Measurements from ENCODE around the gene USP6NL.

Gene USP6NL

DNA sequence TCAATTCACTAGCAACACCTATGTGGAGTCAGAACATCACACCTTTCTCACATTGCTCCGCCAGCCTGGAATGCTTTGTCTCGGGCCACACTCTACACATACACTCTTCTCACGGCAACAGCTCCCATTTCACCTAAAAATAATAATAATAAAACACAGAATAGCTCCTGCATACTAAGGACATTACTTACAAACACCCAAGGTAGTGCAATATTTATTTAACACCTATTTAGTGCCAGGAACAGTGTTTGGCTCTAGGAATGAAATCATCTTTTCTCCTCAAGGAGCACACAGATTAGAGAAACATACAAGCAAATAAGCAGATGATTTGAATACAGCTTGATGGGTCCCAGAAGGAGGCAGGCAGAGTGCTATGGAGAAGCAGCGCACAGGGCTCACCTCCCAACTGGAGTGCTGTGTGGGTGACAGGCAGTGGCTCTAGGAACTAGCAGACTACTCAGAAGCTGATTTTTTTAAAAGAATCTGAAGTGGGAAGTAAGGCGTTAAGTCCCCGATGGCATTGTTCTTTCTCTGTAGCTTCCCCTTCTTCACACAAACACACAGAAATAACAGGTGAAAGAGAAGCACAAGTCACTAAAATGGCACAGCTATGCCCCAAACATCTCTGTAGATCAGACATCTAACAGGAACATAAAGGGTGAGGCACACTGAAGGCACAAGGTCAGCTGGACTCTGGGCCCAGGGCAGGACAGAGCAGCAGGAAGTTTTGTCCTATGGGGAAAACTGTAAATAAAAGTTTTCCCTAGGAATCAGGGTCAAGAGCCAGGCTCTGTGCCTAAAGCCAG is 16.7 kb downstream of the USP6NL start:
- in situ Hi-C loops (cut with MboI; ENCODE audit: low sequenced_read_pairs), result no loop called here

DNA sequence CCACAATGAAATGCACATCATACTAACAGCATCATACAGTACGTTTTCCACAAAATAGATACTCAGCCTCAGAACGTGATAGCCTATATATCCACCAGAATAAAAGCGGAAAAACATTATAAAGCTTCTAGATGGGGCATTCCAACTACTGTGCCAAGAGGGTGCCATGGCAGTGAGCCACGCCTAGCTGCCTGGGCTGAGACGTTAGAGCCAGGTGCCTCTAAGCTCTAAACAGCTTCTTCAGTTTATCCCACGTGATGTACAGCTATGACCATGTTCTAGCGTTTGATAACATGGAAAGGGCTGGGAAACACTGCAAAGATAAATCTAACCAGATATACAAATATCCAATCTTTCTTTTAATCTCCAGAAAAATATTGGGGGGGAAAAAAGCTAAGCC is 17.8 kb downstream of the USP6NL start:
- in situ Hi-C loops (cut with MboI; ENCODE audit: low sequenced_read_pairs), result no loop called here

DNA sequence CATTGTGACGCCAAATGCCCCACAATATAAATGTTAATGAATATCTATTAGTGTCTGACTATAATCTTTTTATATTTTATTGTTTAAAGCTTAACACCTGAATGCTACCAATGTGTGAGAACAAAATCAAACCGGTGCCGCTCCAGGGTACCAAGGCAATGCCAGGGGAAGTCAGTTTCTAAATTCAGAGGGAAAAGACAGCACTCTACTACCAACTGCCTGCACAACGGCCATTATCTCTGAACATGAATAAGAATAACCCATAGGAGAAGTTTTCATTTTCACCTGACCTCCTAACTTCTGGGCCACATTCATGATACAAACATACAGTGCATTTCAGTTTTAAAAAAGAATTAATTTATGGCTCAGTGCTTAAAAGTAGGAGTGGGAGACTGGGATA is 21.7 kb downstream of the USP6NL start:
- in situ Hi-C loops (cut with MboI; ENCODE audit: low sequenced_read_pairs), result no loop called here

DNA sequence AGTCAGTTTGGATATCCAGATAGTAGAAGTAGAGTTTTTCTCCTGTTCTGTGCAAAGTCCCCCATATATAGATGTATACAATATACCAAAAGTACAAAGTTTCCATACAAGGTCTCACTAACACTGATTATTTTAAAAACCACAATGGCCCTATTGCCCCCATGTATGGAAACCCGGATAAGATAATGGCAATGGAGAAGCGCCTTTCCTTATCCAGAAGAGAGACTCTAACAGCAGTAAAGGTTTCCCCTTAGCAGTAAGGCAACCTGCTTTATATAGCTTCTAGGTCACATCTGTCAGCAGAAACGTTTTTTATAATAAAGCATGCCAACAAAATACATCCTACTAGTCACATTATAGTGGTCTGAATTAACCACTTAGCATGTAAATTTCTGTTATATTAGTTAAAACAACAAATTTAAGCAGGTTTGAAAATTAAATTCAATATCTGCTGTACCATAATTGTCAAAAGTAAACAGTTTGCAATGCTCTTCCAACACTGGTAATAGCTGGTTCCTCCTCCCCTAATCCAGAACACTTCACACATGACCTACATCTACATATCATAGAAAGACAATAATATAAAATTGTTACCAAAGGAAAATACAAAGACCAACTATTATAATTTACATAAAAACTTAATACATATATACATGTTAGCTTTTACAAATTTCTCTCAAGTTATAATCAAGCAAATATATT is 22.4 kb downstream of the USP6NL start:
- in situ Hi-C loops (cut with MboI; ENCODE audit: low sequenced_read_pairs), result no loop called here

DNA sequence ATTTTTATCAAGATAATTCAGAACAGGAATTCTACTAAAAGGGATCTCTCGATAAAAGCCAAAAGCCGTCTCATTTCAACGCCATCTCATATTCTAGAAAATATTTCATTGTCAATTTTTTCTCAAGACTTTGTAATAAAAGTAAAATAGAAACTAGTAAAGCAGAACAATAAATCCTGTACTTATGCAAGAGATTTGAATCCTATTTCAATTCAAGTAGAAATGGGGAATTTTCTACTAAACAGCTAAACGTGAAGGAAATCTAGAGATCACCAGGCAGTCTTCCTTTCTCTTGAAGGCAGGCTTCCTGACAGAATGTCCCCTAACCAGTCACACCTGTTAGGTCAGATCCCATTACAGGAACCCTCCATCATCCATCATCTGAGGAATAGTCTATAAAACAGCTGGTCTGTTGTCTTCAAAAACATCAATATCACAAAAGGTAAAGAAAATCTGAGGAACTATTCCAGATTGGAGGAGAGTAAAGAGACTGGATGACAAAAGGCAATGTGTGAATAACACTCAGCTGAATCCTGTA is 23.7 kb downstream of the USP6NL start:
- in situ Hi-C loops (cut with MboI; ENCODE audit: low sequenced_read_pairs), result no loop called here

DNA sequence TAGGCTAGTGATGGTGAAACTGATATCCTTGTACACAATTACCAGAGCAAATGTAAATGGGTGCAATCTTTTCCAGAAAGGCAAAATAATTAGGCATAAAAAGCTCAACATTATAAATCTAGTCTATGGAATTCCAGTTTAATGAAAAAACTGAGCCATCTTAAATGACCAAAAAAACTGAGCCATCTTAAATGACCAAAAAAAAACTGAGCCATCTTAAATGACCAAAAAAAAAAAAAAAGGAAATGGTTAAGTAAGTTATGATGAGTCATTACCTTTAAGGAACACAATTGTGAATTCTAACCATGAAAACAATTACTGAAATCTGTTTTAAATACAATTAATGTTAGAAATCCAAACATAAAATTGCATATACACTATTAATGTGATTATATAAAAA is 25.3 kb downstream of the USP6NL start:
- in situ Hi-C loops (cut with MboI; ENCODE audit: low sequenced_read_pairs), result no loop called here

DNA sequence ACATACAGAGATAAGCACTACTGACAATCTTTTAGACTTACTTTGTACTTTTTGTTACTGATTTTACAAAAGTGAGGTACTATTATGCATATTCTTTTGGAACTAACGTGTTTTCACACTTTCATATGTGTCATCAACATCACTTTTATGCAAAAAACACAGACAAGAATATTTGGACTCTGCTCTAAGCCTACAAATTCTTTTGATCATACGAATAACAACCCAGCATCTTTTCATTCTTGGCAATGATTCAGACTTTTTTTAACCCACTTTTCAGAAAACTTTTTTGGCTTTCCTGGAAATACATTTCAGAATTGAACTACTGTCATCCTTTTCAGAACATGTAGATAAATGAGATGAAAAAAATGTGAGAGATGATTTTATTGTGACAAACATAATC is 30.2 kb downstream of the USP6NL start:
- in situ Hi-C loops (cut with MboI; ENCODE audit: low sequenced_read_pairs), result no loop called here

DNA sequence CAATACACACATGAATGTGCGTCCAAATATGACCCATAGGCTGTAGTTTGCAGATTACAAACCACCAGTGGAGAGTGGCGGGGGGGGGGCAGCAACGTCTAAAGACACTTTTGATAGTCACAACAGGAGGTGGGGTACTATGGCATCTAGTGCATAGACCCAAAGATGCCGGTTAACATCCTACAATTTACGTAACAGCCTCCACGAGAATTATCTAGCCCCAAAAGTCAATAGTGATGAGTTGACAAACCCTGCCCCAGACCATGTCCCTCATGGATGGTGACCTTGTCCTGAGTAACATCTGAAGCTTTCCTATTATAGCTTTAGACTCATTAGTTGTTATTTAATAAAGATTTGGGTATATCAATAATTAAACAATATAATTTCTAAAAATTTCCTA is 31.6 kb downstream of the USP6NL start:
- in situ Hi-C loops (cut with MboI; ENCODE audit: low sequenced_read_pairs), result no loop called here

DNA sequence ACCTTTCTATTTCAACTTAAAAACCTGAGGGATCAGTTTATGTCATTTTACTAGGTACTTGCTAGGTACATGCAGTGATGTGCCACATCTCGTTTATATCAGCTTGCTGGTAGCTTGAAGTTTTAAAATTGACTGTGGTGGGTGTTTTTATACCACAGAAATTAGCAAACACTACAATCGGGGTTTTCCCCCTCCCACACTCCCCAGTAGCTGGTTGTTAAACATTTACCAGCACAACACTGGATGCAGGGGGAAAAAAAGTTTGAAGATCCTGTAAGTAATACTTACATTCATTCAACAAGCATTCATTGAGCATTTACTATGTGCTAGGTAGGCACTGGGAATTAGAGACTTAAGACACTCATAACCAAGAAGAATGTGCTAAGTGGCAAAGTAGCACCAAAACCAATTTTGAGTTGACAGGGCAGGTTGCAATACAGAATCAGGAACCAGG is 32.6 kb downstream of the USP6NL start:
- in situ Hi-C loops (cut with MboI; ENCODE audit: low sequenced_read_pairs), result no loop called here

DNA sequence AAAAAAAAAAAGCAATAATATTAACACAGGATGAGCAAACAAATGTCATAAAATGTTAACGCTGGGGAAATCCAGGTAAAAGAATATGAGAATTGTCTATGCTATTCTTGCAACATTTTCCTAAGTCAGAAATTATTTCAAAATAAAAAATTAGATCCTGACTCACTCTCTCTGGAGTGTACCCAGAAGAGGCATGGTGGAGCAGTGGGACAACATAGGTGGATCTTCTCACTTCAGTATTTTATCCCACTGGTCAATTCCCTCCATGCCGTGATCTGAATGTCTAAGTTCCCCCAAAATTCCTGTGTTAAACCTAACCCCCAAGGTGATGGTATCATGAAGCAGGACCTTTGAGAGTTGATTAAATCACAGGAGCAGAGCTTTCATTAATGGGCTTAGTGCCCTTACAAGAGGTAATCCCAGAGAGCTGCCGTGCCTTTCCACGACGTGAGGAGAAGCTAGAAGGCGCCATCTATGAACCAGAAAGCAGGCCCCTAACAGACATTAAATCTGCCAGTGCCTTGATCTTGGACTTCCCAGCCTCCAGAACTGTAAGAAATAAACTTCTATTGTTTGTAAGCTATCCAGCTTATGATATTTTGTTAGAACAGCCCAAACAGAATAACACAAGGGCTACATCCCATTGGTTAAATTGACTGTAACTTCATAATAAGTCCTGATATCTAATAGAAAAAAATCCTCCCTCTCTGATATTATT is 35.2 kb downstream of the USP6NL start:
- in situ Hi-C loops (cut with MboI; ENCODE audit: low sequenced_read_pairs), result no loop called here

DNA sequence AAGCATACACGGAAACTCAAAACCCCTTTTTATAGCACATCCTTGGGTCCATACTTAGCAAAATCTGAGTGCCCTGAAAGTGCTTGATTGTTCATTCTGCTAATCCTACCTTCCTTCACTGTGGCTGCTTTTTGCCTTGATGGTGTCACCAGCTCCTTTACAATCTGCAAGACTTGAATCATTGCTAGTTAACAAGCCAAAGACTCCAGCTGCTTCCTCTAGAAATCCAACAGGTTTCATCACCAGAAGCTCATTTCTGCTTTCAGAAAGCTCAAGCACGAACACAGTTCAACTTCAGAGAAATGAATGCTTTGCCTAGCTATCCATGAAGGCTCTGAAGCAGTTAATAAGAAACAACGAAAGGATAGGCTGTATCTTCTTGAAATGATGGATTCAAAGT is 38.0 kb downstream of the USP6NL start:
- in situ Hi-C loops (cut with MboI; ENCODE audit: low sequenced_read_pairs), result no loop called here

DNA sequence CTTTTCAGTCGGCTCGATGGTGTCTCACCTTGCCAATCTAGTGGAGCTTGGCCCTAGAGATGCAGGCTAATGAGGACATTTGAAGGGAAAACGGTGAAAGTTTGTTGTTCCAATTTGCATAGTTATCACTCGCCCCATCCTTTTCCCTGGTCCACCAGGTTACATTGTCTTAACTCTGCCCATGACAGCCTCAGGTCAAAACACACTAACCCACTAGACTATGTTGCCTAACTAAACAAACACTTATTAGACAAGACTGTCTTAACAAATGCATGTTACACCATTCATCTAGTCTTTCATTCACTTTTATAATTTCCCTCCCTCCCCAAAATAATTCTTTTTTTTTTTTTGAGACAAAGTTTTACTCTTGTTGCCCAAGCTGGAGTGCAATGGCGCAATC is 40.7 kb downstream of the USP6NL start:
- in situ Hi-C loops (cut with MboI; ENCODE audit: low sequenced_read_pairs), result no loop called here

DNA sequence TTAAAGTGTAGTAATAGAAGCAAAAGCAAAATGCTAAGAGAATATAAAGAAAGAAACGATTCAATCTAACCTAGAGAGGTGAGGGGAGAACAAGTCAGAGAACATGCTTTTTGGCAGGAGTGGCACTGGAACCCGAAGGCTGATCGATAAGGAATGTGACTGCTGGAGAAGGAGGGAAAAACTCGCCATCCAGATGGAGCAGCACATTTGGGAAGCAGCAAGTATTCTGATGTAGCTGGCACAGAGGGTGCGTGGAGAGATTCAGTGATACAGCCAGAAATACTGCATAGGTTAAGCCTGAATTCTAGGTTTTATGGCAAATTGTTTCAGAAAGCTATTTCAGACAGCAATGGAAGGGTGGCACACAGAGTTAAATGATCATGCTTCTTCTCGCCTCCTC is 42.0 kb downstream of the USP6NL start:
- in situ Hi-C loops (cut with MboI; ENCODE audit: low sequenced_read_pairs), result no loop called here

DNA sequence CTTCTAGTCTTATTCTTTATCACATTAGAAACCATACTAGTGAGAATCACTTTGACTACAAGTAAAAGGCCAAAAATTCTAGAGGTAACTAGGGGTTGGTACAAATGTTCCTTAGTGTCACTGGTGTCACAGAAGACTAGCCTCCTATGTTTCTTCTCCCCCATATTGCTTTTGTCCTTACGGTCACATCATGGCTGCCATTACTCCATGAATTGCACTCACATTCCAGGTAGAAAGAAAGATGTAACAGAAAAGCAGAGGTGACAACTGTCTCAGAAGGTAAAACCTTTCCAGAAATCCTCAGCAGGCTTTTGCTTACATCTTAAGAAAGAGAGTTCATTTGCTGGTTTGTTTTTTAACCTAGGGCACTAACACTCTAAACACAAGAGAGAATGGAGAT is 42.9 kb downstream of the USP6NL start:
- in situ Hi-C loops (cut with MboI; ENCODE audit: low sequenced_read_pairs), result no loop called here

DNA sequence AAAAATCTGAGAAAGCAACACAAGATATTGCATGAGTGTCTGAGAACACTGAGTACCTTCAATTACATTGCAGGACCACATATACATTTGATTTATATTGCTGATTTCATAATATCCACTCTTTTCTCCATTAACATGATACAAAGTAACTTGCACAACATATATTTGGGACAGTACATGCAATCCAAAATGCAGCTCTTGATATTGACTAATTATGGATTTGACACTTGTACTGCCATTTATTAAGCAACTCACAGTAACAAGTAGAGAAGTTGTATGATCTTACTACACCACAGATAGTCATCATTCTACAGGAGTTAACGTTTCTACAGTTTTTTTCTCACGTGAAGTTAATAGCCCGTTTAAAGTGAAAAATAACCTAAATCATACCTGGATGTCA is 46.7 kb downstream of the USP6NL start:
- in situ Hi-C loops (cut with MboI; ENCODE audit: low sequenced_read_pairs), result no loop called here

DNA sequence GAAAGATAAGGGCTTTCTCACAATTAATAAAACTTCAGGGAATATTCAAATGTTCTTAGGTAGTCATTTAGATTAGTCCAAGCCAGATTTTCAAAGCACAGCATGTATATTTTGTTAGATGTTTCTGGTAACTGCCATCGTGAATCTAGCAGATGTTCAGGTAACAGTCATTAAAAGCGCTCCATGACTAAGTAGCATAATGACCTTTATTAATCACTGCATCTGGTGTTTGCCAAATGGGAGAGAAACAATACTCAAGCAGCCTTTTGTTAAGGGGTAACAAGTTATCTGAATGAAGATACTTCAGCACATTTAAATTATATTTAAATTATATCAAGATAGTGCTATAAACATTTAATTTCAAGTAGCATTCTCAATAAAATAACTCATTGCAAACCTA is 47.5 kb downstream of the USP6NL start:
- in situ Hi-C loops (cut with MboI; ENCODE audit: low sequenced_read_pairs), result no loop called here

DNA sequence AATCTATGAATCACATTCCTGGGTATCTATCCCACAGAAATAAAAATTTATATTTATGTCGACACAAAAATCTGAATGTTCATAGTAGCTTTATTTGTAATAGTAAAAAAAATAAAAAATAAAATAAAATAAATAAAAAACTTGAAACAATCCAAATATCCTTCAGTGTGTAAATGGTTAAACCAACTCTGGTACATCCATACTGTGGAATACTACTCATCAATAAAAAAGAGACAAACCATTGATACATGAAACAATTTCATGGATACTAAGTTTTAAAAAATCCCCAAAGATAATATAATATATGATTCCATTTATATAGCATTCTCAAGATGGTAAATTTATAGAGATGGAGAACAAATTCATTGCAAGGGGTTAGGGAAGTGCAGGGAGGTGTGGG is 48.6 kb downstream of the USP6NL start:
- in situ Hi-C loops (cut with MboI; ENCODE audit: low sequenced_read_pairs), result no loop called here

DNA sequence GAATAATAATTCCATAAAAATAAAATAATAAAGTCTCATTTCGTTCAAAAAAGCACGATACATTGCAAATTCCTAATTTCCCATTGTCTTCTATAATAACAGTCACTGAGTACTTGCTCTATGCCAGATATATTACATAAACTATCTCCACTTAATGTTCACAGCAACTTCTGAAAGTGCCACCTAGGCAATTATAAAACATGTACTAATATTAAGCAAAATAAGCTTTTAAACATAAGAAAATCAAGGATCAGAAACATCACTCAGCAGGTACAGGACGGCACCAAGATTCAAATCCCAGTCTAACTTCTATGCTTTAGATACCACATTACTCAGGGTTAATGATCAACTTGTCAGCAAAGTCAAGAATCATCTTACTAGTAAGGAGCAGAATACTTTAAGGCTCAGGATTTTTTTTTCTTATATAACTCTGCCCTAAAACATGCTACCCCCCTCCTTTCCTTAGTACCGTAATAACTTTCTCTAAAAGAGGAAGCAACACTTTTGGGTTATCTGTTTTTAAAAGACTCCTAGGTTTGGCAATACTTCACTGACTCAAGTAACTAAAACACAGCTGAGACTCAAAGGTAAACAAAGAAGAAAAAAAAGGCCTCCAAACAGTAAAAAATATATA is 51.3 kb downstream of the USP6NL start:
- in situ Hi-C loops (cut with MboI; ENCODE audit: low sequenced_read_pairs), result no loop called here

DNA sequence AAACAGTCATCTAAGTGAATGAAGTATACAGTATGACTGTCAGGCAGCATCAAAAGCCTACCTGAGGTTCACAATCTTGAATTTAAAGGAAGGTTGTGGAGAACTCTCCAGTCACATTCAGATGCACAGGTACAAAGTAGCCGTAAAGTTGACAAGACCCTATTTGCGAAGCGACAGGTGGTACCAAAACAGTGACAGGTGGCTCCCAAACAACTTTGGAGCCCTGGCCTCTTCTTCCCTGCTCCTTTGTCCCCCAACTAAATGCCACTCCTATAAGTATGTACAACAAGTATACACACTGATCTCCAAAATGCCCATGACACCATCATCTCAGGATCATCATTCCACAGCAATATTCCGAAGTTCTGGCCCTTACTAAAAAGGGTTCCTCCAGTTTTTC is 53.5 kb downstream of the USP6NL start:
- in situ Hi-C loops (cut with MboI; ENCODE audit: low sequenced_read_pairs), result no loop called here

DNA sequence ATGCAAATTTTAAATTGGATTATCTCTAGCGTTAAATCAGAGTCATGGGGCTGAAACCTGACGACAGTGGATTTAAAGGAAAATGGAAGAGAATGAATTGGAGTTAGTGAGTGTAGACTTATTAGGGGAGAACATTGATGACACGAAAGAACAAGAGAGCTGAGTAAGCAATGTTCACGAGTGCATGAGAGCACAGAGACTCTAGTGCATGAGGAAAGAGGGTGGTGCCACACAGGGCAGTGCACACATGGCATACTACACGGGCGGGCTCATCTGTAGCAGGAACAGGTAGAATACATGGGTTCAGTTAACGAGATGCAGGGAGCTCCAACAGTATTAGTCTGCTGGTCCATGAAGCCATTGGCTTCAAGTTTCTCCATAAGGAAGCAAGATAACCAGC is 53.9 kb downstream of the USP6NL start:
- in situ Hi-C loops (cut with MboI; ENCODE audit: low sequenced_read_pairs), result no loop called here

DNA sequence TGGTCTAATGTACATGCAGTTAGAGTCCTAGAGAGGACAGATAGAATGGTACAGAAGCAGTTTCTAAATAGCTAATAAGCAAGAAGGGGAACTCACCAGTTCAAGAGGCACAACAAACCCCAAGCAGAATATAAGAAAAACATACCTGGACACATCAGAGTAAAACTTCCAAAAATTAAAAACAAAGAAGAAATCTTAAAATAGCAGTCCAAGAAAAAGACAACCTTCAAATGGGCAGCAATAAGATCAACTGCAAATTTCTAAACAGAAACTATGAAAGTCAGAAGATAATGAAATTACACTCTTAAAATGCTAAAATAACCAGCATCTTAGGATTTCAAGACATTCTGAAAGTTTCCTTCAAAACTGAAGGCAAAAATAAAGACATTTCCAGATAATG is 55.9 kb downstream of the USP6NL start:
- in situ Hi-C loops (cut with MboI; ENCODE audit: low sequenced_read_pairs), result no loop called here
